ENCODE measurements around the gene NCOA5.

Gene NCOA5

DNA sequence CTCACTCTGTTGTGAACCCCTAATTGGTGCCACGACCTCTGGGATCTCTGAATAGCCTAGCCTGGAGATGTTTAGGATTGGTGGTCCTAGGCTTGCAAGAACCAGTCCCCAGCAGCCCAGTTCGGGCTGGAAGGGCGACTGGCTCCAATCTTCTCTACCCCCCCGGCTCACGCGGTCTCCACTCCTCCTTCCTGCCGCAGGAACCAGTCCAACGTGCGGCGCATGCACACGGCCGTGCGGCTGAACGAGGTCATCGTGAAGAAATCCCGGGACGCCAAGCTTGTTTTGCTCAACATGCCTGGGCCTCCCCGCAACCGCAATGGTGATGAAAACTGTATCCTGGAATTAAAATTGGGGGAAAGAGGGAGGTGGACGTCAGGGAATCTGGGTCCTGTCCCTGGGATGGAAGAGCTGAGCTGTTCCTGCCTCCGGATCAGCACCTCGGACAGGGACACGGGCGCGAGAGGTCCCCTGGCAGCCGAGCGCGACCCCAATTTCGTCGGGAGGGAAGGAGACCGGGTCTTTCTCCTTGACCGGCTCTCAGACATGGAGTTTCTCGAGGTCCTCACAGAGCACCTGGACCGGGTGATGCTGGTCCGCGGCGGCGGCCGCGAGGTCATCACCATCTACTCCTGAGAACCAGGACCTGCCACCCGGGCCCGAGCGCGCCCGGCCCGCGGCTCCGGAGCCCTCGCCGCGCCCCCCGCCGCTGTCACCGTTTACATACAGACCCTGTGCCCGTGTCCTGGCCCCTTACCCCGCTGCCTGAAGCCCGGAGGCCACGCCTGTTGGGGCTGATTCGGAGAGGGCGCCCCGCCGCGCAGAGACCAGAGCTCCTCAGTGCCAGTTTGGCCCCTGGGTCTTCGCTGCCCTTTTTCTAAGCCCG lies 32.5 kb downstream of the NCOA5 start:
- Histone ChIP-seq H3K27ac (no peak overlapping the region), H3K4me3 (ENCODE audit: low read depth, low read length) (no peak overlapping the region), H3K9me3 (ENCODE audit: severe bottlenecking) (no peaks in the 10 kb centered on the region), H3K36me3 (peaks cover 32% of the 10 kb centered on the region), H3K27me3 (ENCODE audit: insufficient read depth, low read depth, severe bottlenecking) (no peaks in the 10 kb centered on the region)
- no peak for DNase-seq
- TF ChIP-seq, protein P1, sequence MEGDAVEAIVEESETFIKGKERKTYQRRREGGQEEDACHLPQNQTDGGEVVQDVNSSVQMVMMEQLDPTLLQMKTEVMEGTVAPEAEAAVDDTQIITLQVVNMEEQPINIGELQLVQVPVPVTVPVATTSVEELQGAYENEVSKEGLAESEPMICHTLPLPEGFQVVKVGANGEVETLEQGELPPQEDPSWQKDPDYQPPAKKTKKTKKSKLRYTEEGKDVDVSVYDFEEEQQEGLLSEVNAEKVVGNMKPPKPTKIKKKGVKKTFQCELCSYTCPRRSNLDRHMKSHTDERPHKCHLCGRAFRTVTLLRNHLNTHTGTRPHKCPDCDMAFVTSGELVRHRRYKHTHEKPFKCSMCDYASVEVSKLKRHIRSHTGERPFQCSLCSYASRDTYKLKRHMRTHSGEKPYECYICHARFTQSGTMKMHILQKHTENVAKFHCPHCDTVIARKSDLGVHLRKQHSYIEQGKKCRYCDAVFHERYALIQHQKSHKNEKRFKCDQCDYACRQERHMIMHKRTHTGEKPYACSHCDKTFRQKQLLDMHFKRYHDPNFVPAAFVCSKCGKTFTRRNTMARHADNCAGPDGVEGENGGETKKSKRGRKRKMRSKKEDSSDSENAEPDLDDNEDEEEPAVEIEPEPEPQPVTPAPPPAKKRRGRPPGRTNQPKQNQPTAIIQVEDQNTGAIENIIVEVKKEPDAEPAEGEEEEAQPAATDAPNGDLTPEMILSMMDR (IDR thresholded peaks at IDR 0.05; ENCODE audit: low read depth, low read length): no peak

DNA sequence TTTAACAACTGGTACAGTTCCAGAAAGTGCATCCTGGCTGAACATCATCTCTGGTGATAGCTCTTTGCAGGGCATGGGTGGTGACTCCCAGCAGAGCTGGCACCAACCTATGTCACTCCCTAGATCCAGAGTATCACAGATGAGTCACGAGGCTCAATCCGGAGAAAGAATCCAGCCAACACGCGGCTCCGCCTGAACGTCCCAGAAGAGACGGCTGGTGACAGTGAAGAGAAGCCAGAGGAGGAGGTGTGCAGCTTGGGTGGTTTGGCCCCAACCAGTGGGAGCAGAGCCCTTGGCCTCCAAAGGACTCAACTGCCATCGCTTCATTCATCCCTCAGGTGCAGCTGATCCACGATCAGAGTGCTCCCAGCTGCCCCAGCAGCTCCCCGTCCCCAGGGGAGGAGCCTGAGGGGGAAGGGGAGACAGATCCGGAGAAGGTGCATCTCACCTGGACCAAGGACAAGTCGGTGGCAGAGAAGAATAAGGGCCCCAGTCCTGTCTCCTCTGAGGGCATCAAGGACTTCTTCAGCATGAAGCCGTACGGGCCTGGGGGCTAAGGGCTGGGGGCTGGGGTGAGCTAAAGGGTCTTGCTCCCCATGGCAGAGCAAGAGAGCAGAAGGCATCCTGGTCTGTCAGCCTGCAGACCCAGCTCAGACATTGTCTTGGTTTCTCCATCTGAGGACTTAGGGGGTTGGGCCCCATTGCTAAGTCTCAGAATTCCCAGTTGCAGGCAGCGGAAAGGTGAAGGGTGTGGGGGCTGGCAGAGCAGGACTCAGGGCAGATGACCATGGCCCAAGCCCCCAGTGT lies 33.5 kb downstream of the NCOA5 start:
- TF ChIP-seq, protein P1 (IDR thresholded peaks at IDR 0.05; ENCODE audit: low read depth, low read length): no peak
- no peaks in the 10 kb centered on the region for H3K9me3 ChIP-seq (ENCODE audit: severe bottlenecking)
- H3K27ac ChIP-seq: no peak overlapping the region
- no peak overlapping the region for H3K4me3 ChIP-seq (ENCODE audit: low read depth, low read length)
- no peaks in the 10 kb centered on the region for H3K27me3 ChIP-seq (ENCODE audit: insufficient read depth, low read depth, severe bottlenecking)
- DNase-seq: no peak
- H3K36me3 ChIP-seq: peaks cover 22% of the 10 kb centered on the region

DNA sequence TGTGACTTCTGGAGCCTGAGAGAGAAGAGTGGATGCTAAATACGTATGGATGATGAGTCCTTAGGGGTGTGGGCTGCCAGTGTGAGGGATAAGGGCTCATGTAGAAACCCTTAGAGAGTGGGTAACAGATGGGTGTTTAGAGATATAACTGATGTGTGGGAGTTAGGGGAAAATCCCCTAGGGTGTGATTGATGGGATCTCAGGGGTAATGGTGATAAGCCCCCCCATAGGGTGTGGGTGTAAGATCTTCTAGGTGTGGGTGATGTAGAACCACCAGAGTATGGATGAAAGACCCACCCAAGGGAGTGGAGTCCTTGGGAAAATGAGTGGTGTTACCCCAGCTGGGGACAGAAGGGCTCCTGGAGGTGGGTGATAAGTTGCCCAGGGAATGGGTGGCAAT lies 34.5 kb downstream of the NCOA5 start:
- no peak for DNase-seq
- TF ChIP-seq, protein P1 (IDR thresholded peaks at IDR 0.05; ENCODE audit: low read depth, low read length): no peak
- Histone ChIP-seq H3K9me3 (ENCODE audit: severe bottlenecking) (no peaks in the 10 kb centered on the region), H3K27ac (no peak overlapping the region), H3K27me3 (ENCODE audit: insufficient read depth, low read depth, severe bottlenecking) (no peaks in the 10 kb centered on the region), H3K36me3 (peaks cover 14% of the 10 kb centered on the region), H3K4me3 (ENCODE audit: low read depth, low read length) (no peak overlapping the region)

DNA sequence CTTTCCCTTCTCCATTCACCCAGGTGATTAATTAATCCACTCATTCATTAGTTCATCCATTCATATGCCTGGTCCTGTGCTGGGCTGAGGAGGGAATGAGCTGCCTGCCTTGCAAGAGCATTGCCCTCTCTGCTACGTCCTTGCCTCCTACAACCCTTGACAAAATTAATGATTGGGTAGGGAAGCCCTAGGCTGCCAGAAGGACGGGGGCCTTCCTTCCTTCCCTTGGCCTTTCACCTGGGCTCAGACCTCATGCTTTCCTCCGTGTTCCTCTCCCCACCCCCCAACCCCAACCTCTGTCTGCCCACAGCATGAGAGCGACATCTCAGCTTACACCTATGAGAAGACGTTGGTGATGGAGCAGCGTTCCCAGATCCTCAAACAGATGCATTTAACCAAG lies 35.2 kb downstream of the NCOA5 start:
- TF ChIP-seq, protein P1 (IDR thresholded peaks at IDR 0.05; ENCODE audit: low read depth, low read length): no peak
- Histone ChIP-seq H3K36me3 (peaks cover 10% of the 10 kb centered on the region), H3K27me3 (ENCODE audit: insufficient read depth, low read depth, severe bottlenecking) (no peaks in the 10 kb centered on the region), H3K27ac (no peak overlapping the region), H3K9me3 (ENCODE audit: severe bottlenecking) (no peaks in the 10 kb centered on the region), H3K4me3 (ENCODE audit: low read depth, low read length) (no peak overlapping the region)
- DNase-seq: no peak

DNA sequence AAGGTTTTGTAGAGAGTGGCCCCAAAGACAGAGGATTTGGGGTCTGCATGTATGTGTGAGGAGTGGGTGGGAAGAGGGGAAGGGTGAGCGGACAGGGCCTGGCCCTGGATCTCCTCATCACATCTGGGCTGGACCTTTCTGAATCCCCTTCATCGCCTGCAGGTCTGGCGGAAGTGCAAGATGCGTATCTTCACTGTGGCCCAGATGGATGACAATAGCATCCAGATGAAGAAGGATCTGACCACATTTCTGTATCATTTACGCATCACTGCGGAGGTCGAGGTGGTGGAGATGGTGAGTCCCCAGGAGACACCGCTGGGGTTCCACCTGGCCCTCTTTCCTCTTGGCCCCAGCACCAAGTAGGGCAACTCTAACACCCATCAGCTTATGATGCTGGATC lies 36.3 kb downstream of the NCOA5 start:
- TF ChIP-seq, protein P1 (IDR thresholded peaks at IDR 0.05; ENCODE audit: low read depth, low read length): no peak
- H3K27me3 ChIP-seq (ENCODE audit: insufficient read depth, low read depth, severe bottlenecking): no peaks in the 10 kb centered on the region
- DNase-seq: no peak
- H3K27ac ChIP-seq: no peak overlapping the region
- H3K4me3 ChIP-seq (ENCODE audit: low read depth, low read length): no peak overlapping the region
- peaks cover 2% of the 10 kb centered on the region; the same call in 1 of the 2 replicates for H3K36me3 ChIP-seq
- no peaks in the 10 kb centered on the region for H3K9me3 ChIP-seq (ENCODE audit: severe bottlenecking)

Data from WERI-Rb-1 (cell line).